ENCODE results near the gene PCED1B.
"Not testable (repeated sequence)": the region's sequence is repeated elsewhere in the genome, so short reads cannot be mapped to it uniquely, and the experiment has no call there.

Gene PCED1B

GRCh38 chr12:47182164-47182938 lies 102.9 kb downstream of the PCED1B start:
- DNase-seq, result not testable (repeated sequence)

GRCh38 chr12:47184229-47184628 lies 104.8 kb downstream of the PCED1B start:
- DNase-seq, result no peak

GRCh38 chr12:47184813-47185212 lies 105.4 kb downstream of the PCED1B start:
- DNase-seq, result no peak

- no peak for DNase-seq
Observed at GRCh38 chr12:47186246-47186645, 106.8 kb downstream of the PCED1B start.

- no peak for DNase-seq
Observed at GRCh38 chr12:47188576-47189441, 109.4 kb downstream of the PCED1B start.

- DNase-seq, result no peak
Observed at GRCh38 chr12:47189728-47190127, 110.3 kb downstream of the PCED1B start.

- no peak for DNase-seq
Observed at GRCh38 chr12:47190271-47190750, 110.9 kb downstream of the PCED1B start.

GRCh38 chr12:47190905-47191304 lies 111.5 kb downstream of the PCED1B start:
- no peak for DNase-seq

- no peak for DNase-seq
Observed at GRCh38 chr12:47192051-47192450, 112.6 kb downstream of the PCED1B start.

GRCh38 chr12:47193066-47193465 lies 113.6 kb downstream of the PCED1B start:
- no peak for DNase-seq

- no peak for DNase-seq
Observed at GRCh38 chr12:47194501-47194900, 115.1 kb downstream of the PCED1B start.

GRCh38 chr12:47200446-47200845 lies 121.0 kb downstream of the PCED1B start:
- no peak for DNase-seq

- DNase-seq, result not testable (repeated sequence)
Observed at GRCh38 chr12:47201190-47201589, 121.8 kb downstream of the PCED1B start.

GRCh38 chr12:47202176-47202575 lies 122.8 kb downstream of the PCED1B start:
- no peak for DNase-seq

- no peak for DNase-seq
Observed at GRCh38 chr12:47205532-47206449, 126.4 kb downstream of the PCED1B start.

- no peak for DNase-seq
Observed at GRCh38 chr12:47206450-47207339, 127.3 kb downstream of the PCED1B start.

- DNase-seq, result no peak
Observed at GRCh38 chr12:47207340-47207717, 127.9 kb downstream of the PCED1B start.

GRCh38 chr12:47207829-47208248 lies 128.4 kb downstream of the PCED1B start:
- DNase-seq, result no peak

- no peak for DNase-seq
Observed at GRCh38 chr12:47209014-47209413, 129.6 kb downstream of the PCED1B start.

GRCh38 chr12:47210776-47211175 lies 131.4 kb downstream of the PCED1B start:
- DNase-seq, result no peak

GRCh38 chr12:47212701-47213039 lies 133.2 kb downstream of the PCED1B start:
- DNase-seq, result no peak

GRCh38 chr12:47213396-47213795 lies 134.0 kb downstream of the PCED1B start:
- no peak for DNase-seq

Data from NCI-H2171 treated with DMSO at 0.1 percent for 48 hours (cell line).